DMS153 (cell line): ENCODE measurements around the gene CRELD1.

Source experiments
- DNase-seq: peaks from one replicate; lab custom pipeline; 2025; lab: John Stamatoyannopoulos, UW

Gene CRELD1

GRCh38 chr3:9955611-9956352, 22.1 kb downstream of the CRELD1 start:
- DNase-seq: no peak

- DNase-seq: no peak
Observed at GRCh38 chr3:9957214-9957613, 23.6 kb downstream of the CRELD1 start.

GRCh38 chr3:9965200-9965875, 31.7 kb downstream of the CRELD1 start:
- DNase-seq: no peak

- no peak for DNase-seq
Observed at GRCh38 chr3:9966841-9967240, 33.2 kb downstream of the CRELD1 start.

GRCh38 chr3:9969632-9970019, 36.0 kb downstream of the CRELD1 start:
- DNase-seq: no peak

- no peak for DNase-seq
Observed at GRCh38 chr3:9970020-9970652, 36.5 kb downstream of the CRELD1 start.

- DNase-seq: no peak
Observed at GRCh38 chr3:9976721-9977709, 43.4 kb downstream of the CRELD1 start.

GRCh38 chr3:9978710-9979305, 45.2 kb downstream of the CRELD1 start:
- no peak for DNase-seq

GRCh38 chr3:9980251-9980650, 46.6 kb downstream of the CRELD1 start:
- DNase-seq: no peak

- DNase-seq: no peak
Observed at GRCh38 chr3:9986230-9986725, 52.6 kb downstream of the CRELD1 start.

- DNase-seq: no peak
Observed at GRCh38 chr3:9994086-9994844, 60.6 kb downstream of the CRELD1 start.
